Activated CD4-positive, alpha-beta memory T cell treated with anti-CD3 and anti-CD28 coated beads, Interleukin-2, amount 10 ng/mL, durations not matched to agents 7 days and 5 days (primary cell): Measurements from ENCODE around the gene CFAP299. TPM values are rescaled to one million over a fixed set of nuclear protein-coding genes. Genes with fewer than 3 reads are reported as not detected.
"Not testable (repeated sequence)": the region's sequence is repeated elsewhere in the genome, so short reads cannot be mapped to it uniquely, and the experiment has no call there.

Experiments
- CTCF ChIA-PET: fragments of 350-600 bp; sonication (Branson Sonifier 250); formaldehyde crosslinking; loops from one replicate; lab custom pipeline; 2021; ENCODE audit warnings: antibody characterized with exemption, inconsistent platforms; lab: Charles Lee
- POLR2A ChIA-PET: fragments of 350-600 bp; sonication (Branson Sonifier 250); formaldehyde crosslinking; loops from one replicate; lab custom pipeline; 2021; ENCODE audit warnings: antibody characterized with exemption; lab: Charles Lee
- DNase-seq: peaks from one replicate; pipeline ENCODE4 v3.0.0-alpha.2; 2020
- H3K27ac Mint-ChIP-seq: one replicate; pipeline ENCODE4 v1.8.0; 2021; ENCODE audit warnings: mild to moderate bottlenecking, mixed read lengths
- H3K27me3 Mint-ChIP-seq: one replicate; pipeline ENCODE4 v1.8.0; 2021; ENCODE audit warnings: mixed read lengths
- H3K36me3 Mint-ChIP-seq: one replicate; pipeline ENCODE4 v1.8.0; 2021; ENCODE audit warnings: low read depth, mixed read lengths
- H3K4me1 Mint-ChIP-seq: one replicate; pipeline ENCODE4 v1.8.0; 2021; ENCODE audit warnings: mixed read lengths
- H3K4me3 Mint-ChIP-seq: one replicate; pipeline ENCODE4 v1.8.0; 2021; ENCODE audit warnings: mild to moderate bottlenecking, mixed read lengths
- H3K9me3 Mint-ChIP-seq: one replicate; pipeline ENCODE4 v1.8.0; 2021; ENCODE audit warnings: mixed read lengths
- total RNA-seq, 2 experiments: library from RNA; stranded (reverse); gene quantifications; one replicate each; pipeline ENCODE4 v1.2.3, GENCODE V29; 2021

The CFAP299 gene
- total RNA-seq, 2 experiments from 2014 or later: not detected

DNA sequence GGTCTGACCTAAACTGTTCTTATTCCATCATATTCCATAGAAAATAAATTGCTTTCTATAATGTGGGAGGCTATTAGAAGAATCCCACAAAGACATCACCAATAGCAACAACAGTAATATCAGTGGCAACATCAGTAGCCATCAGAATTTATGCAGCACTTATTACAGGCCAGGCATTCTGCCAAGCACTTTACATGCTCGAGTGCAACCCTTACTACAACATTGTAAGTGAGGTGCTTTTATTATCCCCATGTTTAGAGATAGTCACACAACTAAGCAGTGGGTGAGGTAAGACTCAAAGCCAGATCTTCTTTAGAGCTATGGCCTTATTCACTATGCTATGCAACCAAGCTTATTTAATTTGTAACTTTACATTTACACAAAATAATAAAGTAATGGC, 377.9 kb downstream of the CFAP299 start:
- ChIA-PET CTCF (no interaction called here), POLR2A (no interaction called here)
- H3K27ac Mint-ChIP-seq: no peak overlapping the region

DNA sequence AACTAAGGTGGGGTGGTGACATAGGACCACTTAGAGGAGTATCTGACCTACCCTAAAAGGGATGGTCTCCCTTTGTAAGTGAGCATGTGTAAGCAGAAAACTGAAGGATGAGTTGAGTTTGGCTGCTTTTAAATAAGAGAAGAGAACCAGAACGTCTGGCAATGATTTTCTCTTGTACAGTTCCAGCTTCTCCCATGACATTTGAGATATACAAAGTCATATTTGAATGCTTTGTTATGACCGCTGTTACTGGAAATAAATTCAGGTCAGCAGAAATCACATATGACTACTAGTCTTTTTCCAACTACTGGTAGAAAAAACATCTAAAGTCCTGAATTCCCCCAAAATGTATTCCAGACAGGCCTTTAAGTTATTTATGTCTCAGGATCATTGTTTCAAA, 381.7 kb downstream of the CFAP299 start:
- H3K4me3 Mint-ChIP-seq: no peak overlapping the region
- H3K4me1 Mint-ChIP-seq: no peaks in the 10 kb centered on the region
- ChIA-PET POLR2A (no interaction called here), CTCF (no interaction called here)
- no peaks in the 10 kb centered on the region for H3K36me3 Mint-ChIP-seq
- H3K27ac Mint-ChIP-seq: no peak overlapping the region
- no peaks in the 10 kb centered on the region for H3K27me3 Mint-ChIP-seq
- H3K9me3 Mint-ChIP-seq: peaks cover 5% of the 10 kb centered on the region
- no peak for DNase-seq

More for the DNA sequence above, 377.9 kb downstream of the CFAP299 start:
- no peaks in the 10 kb centered on the region for H3K4me1 Mint-ChIP-seq
- H3K27me3 Mint-ChIP-seq: no peaks in the 10 kb centered on the region
- H3K9me3 Mint-ChIP-seq: no peaks in the 10 kb centered on the region
- no peak overlapping the region for H3K4me3 Mint-ChIP-seq
- no peak for DNase-seq
- no peaks in the 10 kb centered on the region for H3K36me3 Mint-ChIP-seq

DNA sequence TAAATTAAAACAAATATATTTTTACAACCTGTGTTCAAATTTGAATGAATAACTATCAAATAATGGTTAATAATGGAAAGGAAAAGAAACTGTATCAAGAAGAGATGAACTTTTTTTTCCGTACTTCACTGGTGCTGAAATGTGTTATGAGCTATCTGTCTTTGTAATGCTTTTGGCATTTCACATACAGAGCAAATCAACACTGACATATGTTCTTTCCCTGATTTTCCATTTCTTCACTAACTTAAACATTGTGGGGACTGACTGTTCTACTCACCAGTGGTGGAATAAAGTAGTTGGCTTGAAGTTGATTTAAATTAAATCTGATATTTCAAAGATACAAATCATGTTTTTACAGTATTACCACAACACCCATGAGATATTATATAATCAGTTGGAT, 390.9 kb downstream of the CFAP299 start:
- no peak overlapping the region for H3K27ac Mint-ChIP-seq
- ChIA-PET CTCF (no interaction called here), POLR2A (no interaction called here)
- no peak overlapping the region for H3K4me3 Mint-ChIP-seq
- DNase-seq: no peak
- no peaks in the 10 kb centered on the region for H3K4me1 Mint-ChIP-seq
- no peaks in the 10 kb centered on the region for H3K9me3 Mint-ChIP-seq
- H3K27me3 Mint-ChIP-seq: no peaks in the 10 kb centered on the region
- no peaks in the 10 kb centered on the region for H3K36me3 Mint-ChIP-seq

DNA sequence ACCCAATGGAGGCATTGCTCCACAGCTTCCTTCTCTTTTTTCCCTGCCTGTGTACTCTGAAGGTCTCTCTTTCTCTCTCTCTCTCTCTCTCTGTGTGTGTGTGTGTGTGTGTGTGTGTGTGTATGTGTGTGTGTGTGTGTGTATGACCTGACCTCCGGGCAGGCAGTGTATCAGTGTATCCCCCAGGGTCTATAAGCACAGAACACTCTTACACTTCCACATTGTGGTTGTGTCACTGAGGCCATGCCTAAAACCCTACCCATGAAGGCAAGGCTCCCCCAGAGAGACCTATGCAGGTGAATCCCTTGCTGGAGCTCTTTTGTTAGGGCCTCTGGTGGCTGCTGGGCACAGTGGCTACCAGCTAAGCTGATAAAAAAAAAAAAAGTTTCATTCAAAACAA, 394.6 kb downstream of the CFAP299 start:
- H3K36me3 Mint-ChIP-seq: no peaks in the 10 kb centered on the region
- no peaks in the 10 kb centered on the region for H3K27me3 Mint-ChIP-seq
- H3K9me3 Mint-ChIP-seq: no peaks in the 10 kb centered on the region
- H3K27ac Mint-ChIP-seq: no peak overlapping the region
- H3K4me1 Mint-ChIP-seq: no peaks in the 10 kb centered on the region
- POLR2A ChIA-PET: no interaction called here
- no peak for DNase-seq
- no peak overlapping the region for H3K4me3 Mint-ChIP-seq
- CTCF ChIA-PET: no interaction called here

DNA sequence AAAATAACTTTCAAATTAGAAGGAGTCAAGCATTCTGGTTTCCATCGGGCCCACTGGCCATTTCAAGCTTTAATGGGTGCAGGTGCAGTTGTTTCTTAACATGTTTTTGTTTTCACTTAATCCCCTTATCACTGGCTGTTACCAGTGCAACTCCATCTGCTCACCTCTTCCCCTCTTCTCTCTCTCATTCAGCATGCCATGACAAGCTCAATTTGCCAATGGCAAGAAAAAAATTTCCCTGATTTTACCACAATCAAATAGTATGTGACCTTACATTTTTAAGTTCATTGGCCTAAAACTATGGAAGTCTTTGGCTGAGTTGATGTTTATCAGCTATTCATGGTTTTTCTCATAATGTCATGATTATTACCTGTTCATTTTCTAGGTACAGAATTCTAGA, 395.9 kb downstream of the CFAP299 start:
- Mint-ChIP-seq H3K9me3 (no peaks in the 10 kb centered on the region), H3K4me3 (no peak overlapping the region), H3K27ac (no peak overlapping the region), H3K36me3 (no peaks in the 10 kb centered on the region), H3K27me3 (no peaks in the 10 kb centered on the region), H3K4me1 (no peaks in the 10 kb centered on the region)
- ChIA-PET POLR2A (no interaction called here), CTCF (no interaction called here)
- no peak for DNase-seq

DNA sequence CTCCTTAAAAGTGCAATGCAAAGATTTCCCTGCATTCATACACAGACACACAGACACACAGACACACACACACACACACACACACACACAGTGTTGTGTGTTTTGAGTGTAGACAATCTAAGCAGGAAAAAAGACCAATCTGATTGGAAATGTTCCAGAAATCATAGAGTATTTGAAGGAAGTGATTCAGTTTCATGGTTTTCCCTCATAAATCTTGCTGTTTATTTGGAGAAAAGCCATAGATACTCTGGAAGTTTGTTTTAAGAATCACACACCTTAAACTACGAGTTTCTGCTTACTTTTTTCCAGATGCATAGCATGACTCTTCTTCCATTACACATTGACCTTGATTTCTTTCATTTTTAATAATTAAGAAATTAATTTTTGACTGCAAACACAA, 396.5 kb downstream of the CFAP299 start:
- POLR2A ChIA-PET: no interaction called here
- H3K4me1 Mint-ChIP-seq: no peaks in the 10 kb centered on the region
- no peak overlapping the region for H3K27ac Mint-ChIP-seq
- no peak for DNase-seq
- CTCF ChIA-PET: no interaction called here
- H3K27me3 Mint-ChIP-seq: no peaks in the 10 kb centered on the region
- no peak overlapping the region for H3K4me3 Mint-ChIP-seq
- H3K36me3 Mint-ChIP-seq: no peaks in the 10 kb centered on the region
- no peaks in the 10 kb centered on the region for H3K9me3 Mint-ChIP-seq

DNA sequence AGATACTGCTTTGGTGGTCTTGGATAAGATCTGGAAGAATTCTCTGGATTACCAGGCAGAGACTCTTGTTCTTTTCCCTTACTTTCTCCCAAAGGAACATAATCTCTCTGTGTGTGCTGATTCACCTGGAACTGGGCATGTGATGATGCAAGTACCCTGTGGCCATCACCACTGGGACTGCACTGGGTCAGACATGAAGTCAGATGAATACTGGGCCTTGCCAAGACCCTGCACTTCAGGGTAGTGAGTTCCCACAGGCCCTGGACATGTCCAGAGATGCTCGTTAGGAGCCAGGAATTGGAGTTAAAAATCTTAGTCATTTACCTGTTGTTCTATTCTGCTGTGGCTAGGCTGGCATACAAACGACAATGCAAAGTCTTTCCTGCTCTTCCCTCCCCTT, 404.8 kb downstream of the CFAP299 start:
- POLR2A ChIA-PET: no interaction called here
- Mint-ChIP-seq H3K9me3 (peaks cover 2% of the 10 kb centered on the region), H3K27me3 (no peaks in the 10 kb centered on the region)

DNA sequence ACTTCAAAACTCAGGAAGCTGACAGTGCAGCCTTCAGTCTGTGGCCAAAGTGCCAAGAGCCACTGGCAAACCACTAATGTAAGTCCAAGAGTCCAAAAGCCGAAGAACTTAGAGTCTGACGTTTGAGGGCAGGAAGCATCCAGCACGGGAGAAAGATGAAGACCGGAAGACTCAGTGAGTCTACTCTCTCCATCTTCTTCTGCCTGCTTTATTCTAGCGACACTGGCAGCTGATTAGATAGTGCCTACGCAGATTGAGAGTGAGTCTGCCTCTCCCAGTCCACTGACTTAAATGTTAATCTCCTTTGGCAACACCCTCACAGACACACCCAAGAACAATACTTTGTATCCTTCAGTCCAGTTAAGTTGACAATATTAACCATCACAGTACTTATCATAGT, 414.0 kb downstream of the CFAP299 start:
- H3K27ac Mint-ChIP-seq, CTCF ChIA-PET, H3K27me3 Mint-ChIP-seq, POLR2A ChIA-PET, H3K36me3 Mint-ChIP-seq, DNase-seq, H3K4me1 Mint-ChIP-seq, H3K4me3 Mint-ChIP-seq, H3K9me3 Mint-ChIP-seq: not testable (repeated sequence)

More for the DNA sequence above, 404.8 kb downstream of the CFAP299 start:
- no peaks in the 10 kb centered on the region for H3K4me1 Mint-ChIP-seq
- no peak for DNase-seq
- H3K27ac Mint-ChIP-seq: no peak overlapping the region
- CTCF ChIA-PET: no interaction called here
- H3K36me3 Mint-ChIP-seq: no peaks in the 10 kb centered on the region
- H3K4me3 Mint-ChIP-seq: no peak overlapping the region

DNA sequence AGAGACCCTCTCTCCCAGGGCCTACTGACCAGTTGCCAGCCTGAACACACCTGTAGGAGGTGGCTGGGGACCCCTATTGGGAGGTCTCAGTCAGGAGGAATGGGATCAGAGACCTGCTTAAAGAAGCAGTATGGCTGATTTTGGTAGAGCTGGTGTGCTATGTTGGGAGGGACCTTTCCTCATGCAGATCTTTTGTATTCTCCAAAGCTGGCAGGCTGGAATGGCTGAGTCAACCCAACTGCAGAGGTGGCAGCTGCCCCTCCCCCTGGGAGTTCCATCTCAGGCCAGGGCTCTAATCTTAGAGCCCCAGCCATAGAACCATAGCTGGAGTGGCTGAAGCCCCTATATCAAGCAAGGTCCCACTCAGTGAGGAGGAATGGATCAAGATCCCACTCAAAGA, 415.7 kb downstream of the CFAP299 start:
- CTCF ChIA-PET: no interaction called here
- H3K9me3 Mint-ChIP-seq: no peaks in the 10 kb centered on the region

DNA sequence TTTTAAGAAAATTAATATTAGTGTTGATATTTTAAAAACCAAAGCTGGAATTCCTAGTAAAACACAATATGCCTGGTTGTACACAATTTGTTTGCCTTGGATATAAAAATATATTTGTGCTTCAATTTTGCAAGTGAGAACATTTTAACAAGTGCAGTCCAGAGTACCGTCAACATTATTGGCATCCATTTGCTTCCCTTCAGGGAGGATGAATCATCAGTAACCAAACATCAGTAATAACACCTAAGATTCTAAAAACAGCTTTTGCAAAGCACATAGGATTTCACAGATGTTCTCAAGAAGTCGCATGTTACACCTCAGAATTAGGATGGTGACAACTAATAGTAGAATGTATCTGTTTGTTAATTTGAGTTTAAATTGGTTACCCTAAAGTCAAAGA, 432.4 kb downstream of the CFAP299 start:
- Mint-ChIP-seq H3K36me3 (no peaks in the 10 kb centered on the region), H3K4me3 (no peak overlapping the region), H3K27me3 (no peaks in the 10 kb centered on the region), H3K4me1 (peaks cover 2% of the 10 kb centered on the region), H3K27ac (no peak overlapping the region), H3K9me3 (peaks cover 5% of the 10 kb centered on the region)
- no peak for DNase-seq
- CTCF ChIA-PET: no interaction called here
- POLR2A ChIA-PET: no interaction called here

More for the DNA sequence above, 415.7 kb downstream of the CFAP299 start:
- DNase-seq: no peak
- H3K27ac Mint-ChIP-seq: no peak overlapping the region
- H3K4me3 Mint-ChIP-seq: no peak overlapping the region
- no peaks in the 10 kb centered on the region for H3K27me3 Mint-ChIP-seq
- no peaks in the 10 kb centered on the region for H3K4me1 Mint-ChIP-seq
- POLR2A ChIA-PET: no interaction called here
- H3K36me3 Mint-ChIP-seq: no peaks in the 10 kb centered on the region

DNA sequence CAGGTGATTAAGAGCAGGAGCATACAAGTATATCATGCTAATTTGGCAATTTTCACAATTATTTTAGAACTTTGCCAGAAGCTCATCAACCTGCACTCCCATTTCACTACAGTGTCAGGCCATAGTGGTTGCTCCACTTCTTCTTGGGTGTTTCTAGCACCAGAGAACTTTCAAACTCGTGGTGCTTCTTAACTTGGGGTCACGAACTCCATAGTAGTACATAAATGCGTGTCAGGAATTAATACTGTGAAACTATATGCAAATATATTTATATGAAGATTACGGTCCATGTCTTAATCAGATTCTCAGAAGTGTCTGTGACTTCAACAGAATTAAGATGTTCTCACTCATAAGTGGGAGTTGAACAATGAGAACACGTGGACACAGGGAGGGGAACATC, 440.6 kb downstream of the CFAP299 start:
- H3K27me3 Mint-ChIP-seq: no peaks in the 10 kb centered on the region
- no peak overlapping the region for H3K27ac Mint-ChIP-seq
- ChIA-PET POLR2A (no interaction called here), CTCF (no interaction called here)
- H3K4me3 Mint-ChIP-seq: no peak overlapping the region
- no peak for DNase-seq
- H3K36me3 Mint-ChIP-seq: no peaks in the 10 kb centered on the region
- no peaks in the 10 kb centered on the region for H3K9me3 Mint-ChIP-seq
- no peaks in the 10 kb centered on the region for H3K4me1 Mint-ChIP-seq

DNA sequence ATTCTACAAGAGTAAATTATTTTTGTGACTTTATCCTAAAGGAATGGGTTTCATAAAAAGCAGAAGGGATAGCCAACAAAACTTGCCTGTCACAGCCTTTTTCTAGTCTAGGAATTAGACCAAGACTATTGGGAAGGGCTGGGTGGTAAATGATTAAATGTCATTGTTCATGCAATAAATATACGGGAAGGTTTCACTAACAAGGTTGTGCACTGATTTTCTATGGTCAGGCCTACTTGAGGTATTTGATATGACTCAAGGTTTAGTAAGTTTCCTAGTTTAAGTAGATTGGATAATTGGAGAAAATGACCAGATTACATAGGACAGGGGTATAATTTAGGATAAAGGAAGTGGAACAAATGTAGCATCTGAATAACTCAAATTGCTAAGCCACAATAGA, 445.9 kb downstream of the CFAP299 start:
- no peak overlapping the region for H3K27ac Mint-ChIP-seq
- POLR2A ChIA-PET: no interaction called here
- H3K27me3 Mint-ChIP-seq: no peaks in the 10 kb centered on the region
- H3K36me3 Mint-ChIP-seq: no peaks in the 10 kb centered on the region
- no peaks in the 10 kb centered on the region for H3K4me1 Mint-ChIP-seq
- CTCF ChIA-PET: no interaction called here
- no peaks in the 10 kb centered on the region for H3K9me3 Mint-ChIP-seq
- H3K4me3 Mint-ChIP-seq: no peak overlapping the region
- no peak for DNase-seq

DNA sequence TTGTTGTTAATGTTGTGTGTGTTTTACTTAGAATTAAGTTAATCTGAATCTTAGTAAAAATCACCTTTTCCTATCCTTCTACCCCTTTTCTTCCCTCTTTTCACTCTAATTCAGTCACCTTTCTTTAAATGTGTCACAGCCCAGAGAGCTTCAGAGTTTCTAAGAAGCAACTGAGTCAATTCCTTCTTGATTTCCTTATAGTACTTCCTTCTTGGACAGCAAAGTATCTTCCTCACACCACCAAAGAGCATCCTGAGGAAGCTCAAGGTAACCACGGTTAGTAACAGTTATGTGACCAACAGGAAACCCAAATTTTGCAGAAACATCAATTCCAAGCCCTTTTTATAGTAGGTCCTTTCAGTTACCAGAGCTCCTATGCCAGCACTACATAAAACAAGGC, 451.8 kb downstream of the CFAP299 start:
- Mint-ChIP-seq H3K27ac (no peak overlapping the region), H3K4me1 (peaks cover 10% of the 10 kb centered on the region), H3K9me3 (no peaks in the 10 kb centered on the region), H3K27me3 (no peaks in the 10 kb centered on the region), H3K36me3 (no peaks in the 10 kb centered on the region), H3K4me3 (no peak overlapping the region)
- DNase-seq: no peak
- CTCF ChIA-PET: no interaction called here
- POLR2A ChIA-PET: no interaction called here

DNA sequence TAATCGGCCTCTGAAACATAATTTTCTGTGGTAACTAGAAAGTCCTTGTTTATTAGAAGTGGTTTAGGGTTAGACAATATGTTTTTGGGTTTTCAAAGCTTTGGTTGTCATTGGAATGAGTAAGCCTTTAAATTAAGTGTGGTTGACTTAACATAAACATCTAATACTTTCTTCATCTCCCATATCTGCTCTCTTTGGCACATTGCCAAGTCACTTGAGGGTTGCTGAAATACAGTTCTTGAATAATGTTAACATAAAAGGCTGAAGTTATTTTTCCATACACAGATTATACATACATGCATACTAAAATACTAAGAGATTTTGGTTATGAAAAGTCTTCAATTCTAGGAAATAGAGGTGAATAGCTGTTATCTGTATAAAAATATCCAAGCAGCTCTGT, 453.3 kb downstream of the CFAP299 start:
- Mint-ChIP-seq H3K27ac (no peak overlapping the region), H3K4me1 (peaks cover 10% of the 10 kb centered on the region), H3K9me3 (no peaks in the 10 kb centered on the region), H3K27me3 (no peaks in the 10 kb centered on the region), H3K4me3 (no peak overlapping the region), H3K36me3 (no peaks in the 10 kb centered on the region)
- ChIA-PET POLR2A (no interaction called here), CTCF (no interaction called here)
- DNase-seq: no peak

DNA sequence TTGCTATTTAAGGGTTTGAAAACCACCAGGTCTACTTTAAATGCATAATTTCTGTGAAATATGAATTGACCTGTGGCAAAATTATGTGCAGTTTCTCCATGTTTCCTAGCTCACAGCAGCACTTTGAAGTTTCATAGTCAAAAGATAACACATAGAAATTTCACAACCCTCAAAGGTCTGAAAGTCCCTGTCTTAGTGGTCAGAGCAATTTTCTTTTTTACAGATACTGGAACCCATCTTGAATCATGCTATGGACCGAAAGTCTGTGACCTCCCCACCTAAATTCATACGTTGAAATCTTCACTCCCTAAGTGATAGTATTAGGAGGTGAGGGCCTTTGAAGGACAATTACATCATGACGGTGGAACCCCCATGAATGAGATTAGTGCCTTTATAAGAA, 454.6 kb downstream of the CFAP299 start:
- no peak for DNase-seq
- CTCF ChIA-PET: no interaction called here
- peaks cover 10% of the 10 kb centered on the region for H3K4me1 Mint-ChIP-seq
- no peaks in the 10 kb centered on the region for H3K27me3 Mint-ChIP-seq
- H3K36me3 Mint-ChIP-seq: no peaks in the 10 kb centered on the region
- peaks cover 5% of the 10 kb centered on the region for H3K9me3 Mint-ChIP-seq
- POLR2A ChIA-PET: no interaction called here
- no peak overlapping the region for H3K4me3 Mint-ChIP-seq
- no peak overlapping the region for H3K27ac Mint-ChIP-seq
